GM21423 (cell line): Measurements from ENCODE around the gene AMBRA1.
"Not testable (repeated sequence)": the region's sequence is repeated elsewhere in the genome, so short reads cannot be mapped to it uniquely, and the experiment has no call there.

Experiments used
- ATAC-seq: cut with Tn5 transposase; IDR thresholded peaks from one replicate; pipeline ENCODE4 v1.9.1; 2021; ENCODE audit warnings: mild to moderate bottlenecking, moderate library complexity; ENCODE audit not compliant: unreplicated experiment

The AMBRA1 gene

GRCh38 chr11:46615756-46616155 is 21.9 kb upstream of the AMBRA1 start:
- no peak for ATAC-seq

DNA sequence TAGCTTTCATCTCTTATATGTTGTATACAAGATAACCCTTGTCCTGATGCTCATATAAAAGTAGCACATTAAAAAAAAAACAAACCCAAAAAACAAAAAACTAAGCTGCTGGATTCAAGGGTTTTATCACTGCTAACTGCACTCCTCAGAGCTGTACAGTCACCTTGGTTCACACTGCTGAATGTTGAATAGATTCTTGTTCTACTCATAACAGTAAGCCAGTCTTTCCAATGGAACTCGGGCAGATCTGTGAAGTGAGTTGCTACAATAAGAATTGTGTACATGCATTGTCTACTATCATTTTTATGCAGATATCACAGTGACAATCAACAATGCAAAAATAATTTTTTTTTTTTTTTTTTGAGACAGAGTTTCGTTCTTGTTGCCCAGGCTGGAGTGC is 18.5 kb upstream of the AMBRA1 start:
- no peak for ATAC-seq

DNA sequence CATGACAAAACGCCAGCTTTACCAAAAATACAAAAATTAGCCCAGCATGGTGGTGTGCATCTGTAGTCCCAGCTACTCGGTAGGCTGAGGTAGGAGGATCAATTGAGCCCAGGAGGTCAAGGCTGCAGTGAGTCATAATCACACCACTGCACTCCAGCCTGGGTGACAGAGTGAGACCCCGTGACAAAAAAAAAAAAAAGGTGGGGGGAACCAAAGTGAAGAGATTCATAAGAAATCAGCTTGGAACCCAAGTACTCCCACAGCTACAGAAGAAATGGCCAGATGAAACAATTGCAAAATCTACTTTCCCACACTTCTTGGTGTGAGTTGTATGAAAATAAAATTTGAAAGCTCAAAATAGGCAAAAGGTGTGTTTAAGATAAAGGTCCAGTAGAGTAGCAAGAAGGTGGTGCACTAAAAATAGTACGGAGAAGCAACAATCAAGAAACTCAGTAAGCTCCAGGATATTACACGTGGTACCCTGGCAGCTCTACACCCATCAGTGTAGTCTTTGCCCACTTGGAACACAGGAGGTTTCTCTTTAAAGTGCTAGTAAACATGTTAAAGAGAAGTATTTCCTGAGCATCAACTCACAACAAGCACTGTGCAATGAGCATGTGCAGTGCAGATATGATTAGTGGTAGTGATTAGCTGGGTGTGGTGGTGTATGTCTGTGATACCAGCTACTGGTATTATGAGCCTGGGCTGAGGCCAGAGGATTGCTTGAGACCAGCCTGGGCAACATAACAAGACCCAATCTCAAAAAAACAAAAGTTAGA is 17.9 kb upstream of the AMBRA1 start:
- ATAC-seq, result no peak

GRCh38 chr11:46609386-46609785 is 15.6 kb upstream of the AMBRA1 start:
- ATAC-seq, result no peak

DNA sequence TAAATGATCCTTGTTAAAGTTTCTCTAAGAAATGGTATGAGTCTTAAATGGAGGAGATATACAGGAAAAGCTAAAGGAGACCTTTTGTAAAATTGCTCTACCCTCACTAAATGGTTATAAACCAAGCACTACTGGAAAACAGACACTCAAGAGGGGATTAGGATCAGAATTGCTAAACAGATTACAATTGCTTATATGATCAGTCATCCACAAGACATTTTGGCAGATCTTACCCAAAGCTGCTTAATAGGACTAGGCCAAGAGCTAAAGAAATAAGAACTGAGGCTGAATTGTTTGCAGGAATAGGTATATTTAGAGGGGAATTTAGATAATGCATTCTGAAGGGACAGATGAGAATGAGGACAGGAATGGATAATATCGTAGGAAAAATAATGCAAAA is 13.7 kb upstream of the AMBRA1 start:
- no peak for ATAC-seq

- ATAC-seq, result no peak
Observed at GRCh38 chr11:46604796-46605195, 11.0 kb upstream of the AMBRA1 start.

GRCh38 chr11:46603704-46604308 is 10.0 kb upstream of the AMBRA1 start:
- ATAC-seq, result no peak

GRCh38 chr11:46601129-46601528 is 7.3 kb upstream of the AMBRA1 start:
- no peak for ATAC-seq

- no peak for ATAC-seq
Observed at GRCh38 chr11:46600194-46600960, 6.6 kb upstream of the AMBRA1 start.

- ATAC-seq, result no peak
Observed at GRCh38 chr11:46599340-46600193, 5.7 kb upstream of the AMBRA1 start.

- ATAC-seq, result no peak
Observed at GRCh38 chr11:46597609-46598219, 3.9 kb upstream of the AMBRA1 start.

- ATAC-seq, result no peak
Observed at GRCh38 chr11:46597155-46597554, 3.3 kb upstream of the AMBRA1 start.

DNA sequence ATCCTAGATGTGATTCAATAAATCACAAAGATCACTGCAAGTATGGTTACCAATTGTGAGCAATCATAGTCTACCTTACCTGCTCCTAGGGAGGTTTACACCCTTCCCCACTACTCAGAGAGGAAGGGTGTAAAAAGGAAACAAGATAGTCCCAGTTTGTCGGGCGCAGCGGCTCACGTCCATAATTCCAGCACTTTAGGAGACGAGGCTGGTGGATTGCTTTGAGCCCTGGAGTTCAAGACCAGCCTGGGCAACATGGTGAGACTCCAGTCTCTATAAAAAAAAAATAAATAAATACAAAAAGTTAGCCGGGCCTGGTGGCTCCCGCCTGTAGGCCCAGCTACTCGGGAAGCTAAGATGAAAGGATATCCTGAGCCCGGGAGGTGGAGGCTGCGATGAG is 962 bp upstream of the AMBRA1 start:
- no peak for ATAC-seq

GRCh38 chr11:46594374-46594700 is 514 bp upstream of the AMBRA1 start:
- no peak for ATAC-seq

DNA sequence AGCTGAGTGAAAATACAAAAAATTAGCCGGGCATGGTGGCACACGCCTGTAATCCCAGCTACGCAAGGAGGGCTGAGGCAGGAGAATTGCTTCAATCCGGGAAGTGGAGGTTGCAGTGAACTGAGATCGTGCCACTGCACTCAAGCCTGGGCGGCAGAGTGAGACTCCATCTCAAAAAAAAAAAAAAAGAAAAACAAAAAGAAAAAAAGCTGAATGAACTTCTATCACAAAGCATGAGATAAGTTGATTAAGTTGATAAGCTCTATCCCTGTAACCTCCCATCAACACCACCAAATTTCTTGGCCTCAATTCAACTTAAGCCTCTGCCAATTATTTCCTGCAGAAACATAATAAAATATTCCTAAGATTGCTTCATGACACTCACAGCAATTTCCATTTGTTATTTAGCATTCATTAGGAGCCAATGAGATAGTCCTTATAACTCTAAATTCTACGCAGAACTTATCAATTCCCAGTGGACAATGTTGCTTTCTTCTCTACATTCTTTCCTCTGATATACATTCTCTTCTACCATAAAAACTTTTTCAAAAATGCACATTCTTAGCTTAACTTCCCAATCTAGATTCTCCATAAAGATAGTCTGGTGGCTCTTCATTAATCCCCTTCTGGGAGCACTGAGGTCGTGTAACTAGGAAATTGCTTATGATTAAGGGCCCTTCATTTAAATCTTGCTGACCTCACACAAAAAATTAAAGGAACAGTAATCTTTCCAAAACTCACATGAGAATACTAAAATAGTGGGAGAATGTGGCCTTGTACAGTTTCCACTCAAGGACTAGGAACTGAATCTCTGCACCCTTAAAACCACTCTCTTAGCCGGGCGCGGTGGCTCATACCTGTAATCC is 2.9 kb downstream of the AMBRA1 start:
- ATAC-seq, result no peak

GRCh38 chr11:46588915-46589314 is 4.9 kb downstream of the AMBRA1 start:
- ATAC-seq, result no peak

- ATAC-seq, result no peak
Observed at GRCh38 chr11:46588131-46588530, 5.7 kb downstream of the AMBRA1 start.

DNA sequence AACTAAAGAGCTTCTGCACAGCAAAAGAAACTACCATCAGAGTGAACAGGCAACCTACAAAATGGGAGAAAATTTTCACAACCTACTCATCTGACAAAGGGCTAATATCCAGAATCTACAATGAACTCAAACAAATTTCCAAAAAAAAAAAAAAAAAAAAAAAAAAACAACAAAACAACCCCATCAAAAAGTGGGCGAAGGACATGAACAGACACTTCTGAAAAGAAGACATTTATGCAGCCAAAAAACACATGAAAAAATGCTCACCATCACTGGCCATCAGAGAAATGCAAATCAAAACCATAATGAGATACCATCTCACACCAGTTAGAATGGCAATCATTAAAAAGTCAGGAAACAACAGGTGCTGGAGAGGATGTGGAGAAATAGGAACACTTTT is 10.3 kb downstream of the AMBRA1 start:
- not testable (repeated sequence) for ATAC-seq

- ATAC-seq, result no peak
Observed at GRCh38 chr11:46582588-46582987, 11.2 kb downstream of the AMBRA1 start.

DNA sequence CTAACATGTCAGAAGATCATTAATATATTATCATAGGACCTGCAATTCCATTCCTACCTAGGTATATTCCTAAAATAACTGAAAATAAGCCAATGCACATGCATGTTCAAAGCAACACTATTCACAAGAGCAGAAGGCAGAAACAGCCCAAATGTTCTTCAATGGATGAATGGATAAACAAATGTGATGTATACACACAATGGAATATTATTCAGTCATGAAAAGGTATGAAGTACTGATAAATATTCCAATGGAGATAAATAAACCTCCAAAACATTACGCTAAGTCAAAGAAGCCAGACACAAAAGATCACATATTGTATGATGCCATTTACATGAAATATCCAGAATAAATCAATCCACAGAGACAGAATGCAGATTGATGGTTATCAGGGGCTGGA is 16.8 kb downstream of the AMBRA1 start:
- ATAC-seq, result no peak
